GDM1 (cell line): ENCODE measurements around the gene ADAMTS15.

Source experiments
- DNase-seq: peaks from one replicate; lab custom pipeline; 2025; lab: John Stamatoyannopoulos, UW

ADAMTS15 gene

GRCh38 chr11:130458410-130458729, 9.9 kb downstream of the ADAMTS15 start:
- DNase-seq, result no peak

- DNase-seq, result no peak
Measured at GRCh38 chr11:130459521-130459920, 11.1 kb downstream of the ADAMTS15 start.

GRCh38 chr11:130462101-130462885, 13.8 kb downstream of the ADAMTS15 start:
- no peak for DNase-seq

- no peak for DNase-seq
Measured at GRCh38 chr11:130462931-130463330, 14.5 kb downstream of the ADAMTS15 start.

GRCh38 chr11:130464291-130464812, 15.9 kb downstream of the ADAMTS15 start:
- DNase-seq, result no peak

- DNase-seq, result no peak
Measured at GRCh38 chr11:130465263-130465662, 16.8 kb downstream of the ADAMTS15 start.

- DNase-seq, result no peak
Measured at GRCh38 chr11:130467116-130467900, 18.9 kb downstream of the ADAMTS15 start.

GRCh38 chr11:130469181-130469580, 20.7 kb downstream of the ADAMTS15 start:
- DNase-seq, result no peak

- DNase-seq, result no peak
Measured at GRCh38 chr11:130470832-130471706, 22.6 kb downstream of the ADAMTS15 start.

GRCh38 chr11:130471731-130472433, 23.4 kb downstream of the ADAMTS15 start:
- DNase-seq, result no peak

GRCh38 chr11:130472434-130472961, 24.1 kb downstream of the ADAMTS15 start:
- DNase-seq, result no peak

GRCh38 chr11:130473056-130473794, 24.8 kb downstream of the ADAMTS15 start:
- no peak for DNase-seq

- no peak for DNase-seq
Measured at GRCh38 chr11:130473795-130474377, 25.4 kb downstream of the ADAMTS15 start.

- DNase-seq, result no peak
Measured at GRCh38 chr11:130474637-130475400, 26.4 kb downstream of the ADAMTS15 start.

GRCh38 chr11:130475426-130476053, 27.1 kb downstream of the ADAMTS15 start:
- DNase-seq, result no peak

- DNase-seq, result no peak
Measured at GRCh38 chr11:130476200-130476921, 27.9 kb downstream of the ADAMTS15 start.

GRCh38 chr11:130476922-130477491, 28.6 kb downstream of the ADAMTS15 start:
- DNase-seq, result no peak
